ENCODE data around the gene HES3. TPM values are rescaled to one million over a fixed set of nuclear protein-coding genes. Genes with fewer than 3 reads are reported as not detected.
A peak's percentile ranks its signal among the peaks of the same experiment; 100 is the strongest.

Gene HES3
- total and polyA plus RNA-seq, 10 of the 15 experiments (the other 5 are each of a cell fraction or from before 2014, with no cell fraction given) = not detected

GRCh38 chr1:6199298-6200187, 44.4 kb upstream of the HES3 start, which contains the start of gene RPL22 (continued):
- TF ChIP-seq, protein P1, sequence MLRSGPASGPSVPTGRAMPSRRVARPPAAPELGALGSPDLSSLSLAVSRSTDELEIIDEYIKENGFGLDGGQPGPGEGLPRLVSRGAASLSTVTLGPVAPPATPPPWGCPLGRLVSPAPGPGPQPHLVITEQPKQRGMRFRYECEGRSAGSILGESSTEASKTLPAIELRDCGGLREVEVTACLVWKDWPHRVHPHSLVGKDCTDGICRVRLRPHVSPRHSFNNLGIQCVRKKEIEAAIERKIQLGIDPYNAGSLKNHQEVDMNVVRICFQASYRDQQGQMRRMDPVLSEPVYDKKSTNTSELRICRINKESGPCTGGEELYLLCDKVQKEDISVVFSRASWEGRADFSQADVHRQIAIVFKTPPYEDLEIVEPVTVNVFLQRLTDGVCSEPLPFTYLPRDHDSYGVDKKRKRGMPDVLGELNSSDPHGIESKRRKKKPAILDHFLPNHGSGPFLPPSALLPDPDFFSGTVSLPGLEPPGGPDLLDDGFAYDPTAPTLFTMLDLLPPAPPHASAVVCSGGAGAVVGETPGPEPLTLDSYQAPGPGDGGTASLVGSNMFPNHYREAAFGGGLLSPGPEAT (IDR thresholded peaks at IDR 0.05; ENCODE audit: low read depth) = peak; percentile 100
- TF ChIP-seq CREB1 (IDR thresholded peaks at IDR 0.05; ENCODE audit: low read depth) = peak; percentile 69
- TF ChIP-seq, protein P2, sequence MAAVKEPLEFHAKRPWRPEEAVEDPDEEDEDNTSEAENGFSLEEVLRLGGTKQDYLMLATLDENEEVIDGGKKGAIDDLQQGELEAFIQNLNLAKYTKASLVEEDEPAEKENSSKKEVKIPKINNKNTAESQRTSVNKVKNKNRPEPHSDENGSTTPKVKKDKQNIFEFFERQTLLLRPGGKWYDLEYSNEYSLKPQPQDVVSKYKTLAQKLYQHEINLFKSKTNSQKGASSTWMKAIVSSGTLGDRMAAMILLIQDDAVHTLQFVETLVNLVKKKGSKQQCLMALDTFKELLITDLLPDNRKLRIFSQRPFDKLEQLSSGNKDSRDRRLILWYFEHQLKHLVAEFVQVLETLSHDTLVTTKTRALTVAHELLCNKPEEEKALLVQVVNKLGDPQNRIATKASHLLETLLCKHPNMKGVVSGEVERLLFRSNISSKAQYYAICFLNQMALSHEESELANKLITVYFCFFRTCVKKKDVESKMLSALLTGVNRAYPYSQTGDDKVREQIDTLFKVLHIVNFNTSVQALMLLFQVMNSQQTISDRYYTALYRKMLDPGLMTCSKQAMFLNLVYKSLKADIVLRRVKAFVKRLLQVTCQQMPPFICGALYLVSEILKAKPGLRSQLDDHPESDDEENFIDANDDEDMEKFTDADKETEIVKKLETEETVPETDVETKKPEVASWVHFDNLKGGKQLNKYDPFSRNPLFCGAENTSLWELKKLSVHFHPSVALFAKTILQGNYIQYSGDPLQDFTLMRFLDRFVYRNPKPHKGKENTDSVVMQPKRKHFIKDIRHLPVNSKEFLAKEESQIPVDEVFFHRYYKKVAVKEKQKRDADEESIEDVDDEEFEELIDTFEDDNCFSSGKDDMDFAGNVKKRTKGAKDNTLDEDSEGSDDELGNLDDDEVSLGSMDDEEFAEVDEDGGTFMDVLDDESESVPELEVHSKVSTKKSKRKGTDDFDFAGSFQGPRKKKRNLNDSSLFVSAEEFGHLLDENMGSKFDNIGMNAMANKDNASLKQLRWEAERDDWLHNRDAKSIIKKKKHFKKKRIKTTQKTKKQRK (IDR thresholded peaks at IDR 0.05; ENCODE audit: low read depth, low read length) = peak; percentile 62
- peak; percentile 97 for TF ChIP-seq POLR2A (IDR thresholded peaks at IDR 0.05; ENCODE audit: low read depth, low read length)
- TF ChIP-seq EED (IDR thresholded peaks at IDR 0.05; ENCODE audit: low read depth) = peak; percentile 49
- peak; percentile 81 for TF ChIP-seq ZNF207 (IDR thresholded peaks at IDR 0.05; ENCODE audit: borderline replicate concordance)
- peak; percentile 98 for TF ChIP-seq CHD1 (IDR thresholded peaks at IDR 0.05; ENCODE audit: low read depth, low read length)
- TF ChIP-seq FOXM1 (IDR thresholded peaks at IDR 0.05; ENCODE audit: low read depth, low read length) = peak; percentile 55; the same call in 1 of the 2 replicates
- peak; percentile 93 for TF ChIP-seq POLR2AphosphoS5 (IDR thresholded peaks at IDR 0.05; ENCODE audit: low read length)
- TF ChIP-seq SMAD5 (IDR thresholded peaks at IDR 0.05; ENCODE audit: low read depth) = peak; percentile 63
- no peak for TF ChIP-seq BCL11A (IDR thresholded peaks at IDR 0.05; ENCODE audit: low read depth, low read length)
- TF ChIP-seq SIX5 (IDR thresholded peaks at IDR 0.05; ENCODE audit: low read depth, low read length, severe bottlenecking) = peak; percentile 59
- TF ChIP-seq LARP7 (IDR thresholded peaks at IDR 0.05) = peak; percentile 77; the same call in 1 of the 2 replicates
- TF ChIP-seq, protein P3, sequence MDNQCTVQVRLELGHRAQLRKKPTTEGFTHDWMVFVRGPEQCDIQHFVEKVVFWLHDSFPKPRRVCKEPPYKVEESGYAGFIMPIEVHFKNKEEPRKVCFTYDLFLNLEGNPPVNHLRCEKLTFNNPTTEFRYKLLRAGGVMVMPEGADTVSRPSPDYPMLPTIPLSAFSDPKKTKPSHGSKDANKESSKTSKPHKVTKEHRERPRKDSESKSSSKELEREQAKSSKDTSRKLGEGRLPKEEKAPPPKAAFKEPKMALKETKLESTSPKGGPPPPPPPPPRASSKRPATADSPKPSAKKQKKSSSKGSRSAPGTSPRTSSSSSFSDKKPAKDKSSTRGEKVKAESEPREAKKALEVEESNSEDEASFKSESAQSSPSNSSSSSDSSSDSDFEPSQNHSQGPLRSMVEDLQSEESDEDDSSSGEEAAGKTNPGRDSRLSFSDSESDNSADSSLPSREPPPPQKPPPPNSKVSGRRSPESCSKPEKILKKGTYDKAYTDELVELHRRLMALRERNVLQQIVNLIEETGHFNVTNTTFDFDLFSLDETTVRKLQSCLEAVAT (IDR thresholded peaks at IDR 0.05) = peak; percentile 100
- TF ChIP-seq, protein P4, sequence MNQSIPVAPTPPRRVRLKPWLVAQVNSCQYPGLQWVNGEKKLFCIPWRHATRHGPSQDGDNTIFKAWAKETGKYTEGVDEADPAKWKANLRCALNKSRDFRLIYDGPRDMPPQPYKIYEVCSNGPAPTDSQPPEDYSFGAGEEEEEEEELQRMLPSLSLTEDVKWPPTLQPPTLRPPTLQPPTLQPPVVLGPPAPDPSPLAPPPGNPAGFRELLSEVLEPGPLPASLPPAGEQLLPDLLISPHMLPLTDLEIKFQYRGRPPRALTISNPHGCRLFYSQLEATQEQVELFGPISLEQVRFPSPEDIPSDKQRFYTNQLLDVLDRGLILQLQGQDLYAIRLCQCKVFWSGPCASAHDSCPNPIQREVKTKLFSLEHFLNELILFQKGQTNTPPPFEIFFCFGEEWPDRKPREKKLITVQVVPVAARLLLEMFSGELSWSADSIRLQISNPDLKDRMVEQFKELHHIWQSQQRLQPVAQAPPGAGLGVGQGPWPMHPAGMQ (IDR thresholded peaks at IDR 0.05; ENCODE audit: borderline replicate concordance) = no peak
- 0 out of 2 replicates have a peak, but pooled peaks have one; percentile 12 for TF ChIP-seq E2F4 (IDR thresholded peaks at IDR 0.05; ENCODE audit: low read depth, low read length)
- TF ChIP-seq IKZF2 (IDR thresholded peaks at IDR 0.05) = peak; percentile 83 to 84
- TF ChIP-seq POLR2AphosphoS2 (IDR thresholded peaks at IDR 0.05; ENCODE audit: low read depth, low read length) = peak; percentile 89
- peak; percentile 51; the same call in 1 of the 2 replicates for TF ChIP-seq WRNIP1 (IDR thresholded peaks at IDR 0.05; ENCODE audit: borderline replicate concordance, low read depth, low read length)
- TF ChIP-seq MAX (IDR thresholded peaks at IDR 0.05; ENCODE audit: low read depth, low read length) = peak; percentile 97
- TF ChIP-seq ESRRA (IDR thresholded peaks at IDR 0.05; ENCODE audit: low read length) = 0 out of 2 replicates have a peak, but pooled peaks have one; percentile 22

All from GM12878 (cell line).